Skeletal muscle tissue (tissue), 4 donors: ENCODE measurements around the gene RAC2. TPM values are rescaled to one million over a fixed set of nuclear protein-coding genes. Genes with fewer than 3 reads are reported as not detected.

Experiments
- H3K27ac ChIP-seq: one replicate; pipeline ENCODE4 v1.7.0; 2013; ENCODE audit warnings: mild to moderate bottlenecking, low read depth, low read length, inconsistent platforms
- H3K27me3 ChIP-seq, 3 donors: one replicate each; pipeline ENCODE4 v1.7.0; 2013; ENCODE audit warnings: low read length in 3 of 3; ENCODE audit not compliant: control insufficient read depth in 3 of 3, insufficient read depth in 3 of 3
- H3K36me3 ChIP-seq, 3 donors: one replicate each; pipeline ENCODE4 v1.7.0; 2013; ENCODE audit warnings: low read length in 3 of 3; ENCODE audit not compliant: control insufficient read depth in 3 of 3, insufficient read depth in 3 of 3
- H3K4me1 ChIP-seq, 3 donors: one replicate each; pipeline ENCODE4 v1.7.0; 2013; ENCODE audit warnings: low read length in 3 of 3, mild to moderate bottlenecking in 3 of 3; ENCODE audit not compliant: control insufficient read depth in 3 of 3, insufficient read depth in 3 of 3
- H3K4me3 ChIP-seq, 3 donors: one replicate each; pipeline ENCODE4 v1.7.0; 2013; ENCODE audit warnings: low read length in 3 of 3
- H3K9ac ChIP-seq, 3 donors: one replicate each; pipeline ENCODE4 v1.7.0; 2013; ENCODE audit warnings: low read length in 3 of 3, mild to moderate bottlenecking in 3 of 3, moderate library complexity in 2 of 3, low read depth in 1 of 3
- H3K9me3 ChIP-seq, 3 donors: one replicate each; pipeline ENCODE4 v1.7.0; 2013; ENCODE audit warnings: low read length in 3 of 3; ENCODE audit not compliant: control insufficient read depth in 3 of 3
- total RNA-seq: library from RNA; depleted of rRNA; stranded (reverse); fragments of >200 nt; gene quantifications from one replicate; pipeline ENCODE4 v1.2.3, GENCODE V29; 2014
- donor health status: Osteomylitis.

The RAC2 gene
- total RNA-seq, 1 donor from 2014 or later = 0.52 TPM

GRCh38 chr22:37214731-37215030 is 29.4 kb downstream of the RAC2 start:
- H3K36me3 ChIP-seq = no peaks in the 10 kb centered on the region
- H3K4me3 ChIP-seq = no peak overlapping the region
- H3K9ac ChIP-seq = no peak overlapping the region
- H3K4me1 ChIP-seq = no peaks in the 10 kb centered on the region
- H3K27ac ChIP-seq = no peak overlapping the region
- no peaks in the 10 kb centered on the region for H3K9me3 ChIP-seq
- peaks cover 17 to 46% (median 42%) of the 10 kb centered on the region in 3 donors for H3K27me3 ChIP-seq

- Histone ChIP-seq H3K27me3 (peaks cover 17 to 48% (median 40%) of the 10 kb centered on the region in 3 donors), H3K36me3 (no peaks in the 10 kb centered on the region), H3K4me3 (no peak overlapping the region), H3K9ac (no peak overlapping the region), H3K4me1 (no peaks in the 10 kb centered on the region), H3K9me3 (no peaks in the 10 kb centered on the region), H3K27ac (no peak overlapping the region)
Measured at GRCh38 chr22:37213941-37214730, 29.9 kb downstream of the RAC2 start.

GRCh38 chr22:37213218-37213855 is 30.7 kb downstream of the RAC2 start:
- H3K4me1 ChIP-seq = no peaks in the 10 kb centered on the region
- no peaks in the 10 kb centered on the region for H3K9me3 ChIP-seq
- no peak overlapping the region for H3K9ac ChIP-seq
- no peak overlapping the region for H3K27ac ChIP-seq
- H3K36me3 ChIP-seq = no peaks in the 10 kb centered on the region
- H3K27me3 ChIP-seq = peaks cover 17 to 41% (median 36%) of the 10 kb centered on the region in 3 donors
- H3K4me3 ChIP-seq = no peak overlapping the region

- no peaks in the 10 kb centered on the region for H3K9me3 ChIP-seq
- H3K36me3 ChIP-seq = no peaks in the 10 kb centered on the region
- H3K27ac ChIP-seq = no peak within 1 kb of the TSS
- H3K27me3 ChIP-seq = peaks cover 17 to 38% (median 38%) of the 10 kb centered on the region in 3 donors
- no peak within 1 kb of the TSS for H3K4me3 ChIP-seq
- no peaks in the 10 kb centered on the region for H3K4me1 ChIP-seq
- H3K9ac ChIP-seq = no peak within 1 kb of the TSS
Measured at GRCh38 chr22:37212174-37212906, 31.7 kb downstream of the RAC2 start, which contains the start of gene SSTR3. Gene SSTR3, minus strand, starts transcription at chr22:37212477. Its CDS starts 4,674 bp downstream, at chr22:37207803.

- H3K27ac ChIP-seq = no peak overlapping the region
- no peak overlapping the region for H3K9ac ChIP-seq
- no peaks in the 10 kb centered on the region for H3K4me1 ChIP-seq
- H3K4me3 ChIP-seq = no peak overlapping the region
- H3K27me3 ChIP-seq = peaks cover 17 to 38% (median 35%) of the 10 kb centered on the region in 3 donors
- H3K9me3 ChIP-seq = no peaks in the 10 kb centered on the region
- no peaks in the 10 kb centered on the region for H3K36me3 ChIP-seq
Measured at GRCh38 chr22:37211866-37212173, 32.2 kb downstream of the RAC2 start.

GRCh38 chr22:37211075-37211865 is 32.8 kb downstream of the RAC2 start:
- H3K4me1 ChIP-seq = no peaks in the 10 kb centered on the region
- H3K9ac ChIP-seq = no peak overlapping the region
- no peak overlapping the region for H3K4me3 ChIP-seq
- no peaks in the 10 kb centered on the region for H3K9me3 ChIP-seq
- H3K27me3 ChIP-seq = peaks cover 17 to 38% (median 32%) of the 10 kb centered on the region in 3 donors
- no peaks in the 10 kb centered on the region for H3K36me3 ChIP-seq
- no peak overlapping the region for H3K27ac ChIP-seq

- no peak overlapping the region for H3K27ac ChIP-seq
- H3K27me3 ChIP-seq = peaks cover 17 to 38% (median 32%) of the 10 kb centered on the region in 3 donors
- H3K4me3 ChIP-seq = no peak overlapping the region
Measured at GRCh38 chr22:37210041-37210803, 33.8 kb downstream of the RAC2 start.

GRCh38 chr22:37209140-37209845 is 34.8 kb downstream of the RAC2 start:
- no peak overlapping the region for H3K4me3 ChIP-seq
- no peak overlapping the region for H3K27ac ChIP-seq
- no peaks in the 10 kb centered on the region for H3K4me1 ChIP-seq
- no peaks in the 10 kb centered on the region for H3K9me3 ChIP-seq
- H3K9ac ChIP-seq = no peak overlapping the region
- H3K27me3 ChIP-seq = peaks cover 17 to 38% (median 32%) of the 10 kb centered on the region in 3 donors
- H3K36me3 ChIP-seq = no peaks in the 10 kb centered on the region

More at GRCh38 chr22:37210041-37210803, 33.8 kb downstream of the RAC2 start:
- Histone ChIP-seq H3K9ac (no peak overlapping the region), H3K4me1 (no peaks in the 10 kb centered on the region), H3K36me3 (no peaks in the 10 kb centered on the region), H3K9me3 (no peaks in the 10 kb centered on the region)
